Activated naive CD8-positive, alpha-beta T cell treated with anti-CD3 and anti-CD28 coated beads, Interleukin-2, amount 50 U/mL, for 16 hours (primary cell): Measurements from ENCODE around the gene ZZZ3.
"Not testable (repeated sequence)": the region's sequence is repeated elsewhere in the genome, so short reads cannot be mapped to it uniquely, and the experiment has no call there.

Experiments used
- DNase-seq: peaks from one replicate; pipeline ENCODE4 v3.0.0-alpha.2; 2020; ENCODE audit warnings: low read depth, low spot score

Gene ZZZ3

GRCh38 chr1:77682460-77683159, at the start of gene ZZZ3:
Gene ZZZ3 (minus strand): TSS chr1:77682658. CDS start chr1:77633354, 49,304 bp downstream.
- peak; percentile 71 for DNase-seq

DNA sequence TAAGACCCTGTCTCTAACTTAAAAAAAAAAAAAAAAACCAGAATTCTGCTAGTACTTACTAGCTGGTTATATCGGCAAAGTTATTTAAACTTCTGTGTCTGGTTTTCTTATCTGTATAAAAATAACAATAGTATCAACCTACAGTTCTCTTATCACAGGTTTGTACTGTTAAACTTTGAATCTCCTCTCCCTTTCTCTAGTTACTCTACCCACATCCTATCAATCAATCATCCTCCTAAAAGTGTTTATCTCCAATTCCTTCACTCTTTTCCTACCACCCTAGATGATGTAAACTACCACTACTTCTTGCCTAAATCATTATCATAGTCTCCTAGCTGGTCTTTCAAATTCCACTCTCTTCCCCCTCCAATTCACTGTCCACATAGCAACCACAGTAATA, 49.6 kb upstream of the ZZZ3 start:
- DNase-seq, result no peak

GRCh38 chr1:77725706-77726105, 43.2 kb upstream of the ZZZ3 start:
- no peak for DNase-seq

DNA sequence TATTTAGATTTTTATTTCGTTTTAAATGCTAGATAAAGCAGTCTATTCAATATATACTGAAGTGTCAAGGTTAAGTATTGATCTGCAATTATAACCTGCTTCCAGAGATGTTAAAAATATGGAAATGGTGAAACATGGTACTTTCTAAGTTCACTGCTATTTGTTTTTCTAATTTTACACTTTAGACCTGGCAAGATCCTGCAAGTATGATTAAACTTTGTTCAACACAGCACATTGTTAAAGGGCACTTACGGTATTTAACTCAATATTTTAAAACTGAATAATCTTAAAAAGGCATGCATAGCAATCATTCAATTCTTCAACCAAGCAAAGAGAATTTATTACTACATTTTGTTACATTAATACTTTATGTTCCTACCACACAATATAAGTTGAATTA, 35.7 kb upstream of the ZZZ3 start:
- DNase-seq, result no peak

GRCh38 chr1:77716065-77716464, 33.6 kb upstream of the ZZZ3 start:
- DNase-seq, result no peak

DNA sequence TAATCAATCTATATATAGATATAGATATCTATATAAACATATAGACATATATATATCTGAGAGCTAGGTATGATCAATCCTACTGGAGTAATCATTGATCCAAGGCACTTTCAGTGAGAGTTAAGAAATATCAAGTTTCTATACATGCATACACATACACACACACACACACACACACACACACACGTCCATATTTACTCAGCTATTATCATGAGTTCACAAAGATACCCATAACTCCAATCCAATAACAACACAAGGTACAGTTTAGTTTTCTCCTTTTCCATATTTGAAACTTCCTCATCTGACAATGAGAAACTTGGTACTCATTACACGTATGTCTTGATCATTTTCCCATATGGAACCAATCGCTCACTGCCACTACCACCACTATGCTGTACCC, 27.3 kb upstream of the ZZZ3 start:
- no peak for DNase-seq

GRCh38 chr1:77706321-77706720, 23.9 kb upstream of the ZZZ3 start:
- no peak for DNase-seq

DNA sequence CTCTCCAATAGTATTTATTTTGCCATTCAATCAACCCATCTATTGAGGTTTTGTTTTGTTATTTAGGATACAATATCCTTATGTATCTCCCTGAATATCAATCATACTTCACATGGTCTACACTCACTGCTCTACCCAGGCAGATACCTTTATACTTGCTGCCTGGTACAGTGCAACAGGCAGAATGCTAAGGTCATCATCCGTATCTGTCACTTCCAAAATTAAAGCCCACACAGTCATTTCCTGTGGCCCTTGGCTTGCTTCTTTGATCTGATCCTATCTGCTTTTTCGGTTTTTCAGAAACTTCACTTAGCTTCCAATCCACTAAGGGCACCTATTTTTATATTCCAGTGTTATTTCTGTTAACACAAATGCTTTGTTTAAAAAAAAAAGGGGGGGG, 22.3 kb upstream of the ZZZ3 start:
- no peak for DNase-seq

GRCh38 chr1:77699673-77700072, 17.2 kb upstream of the ZZZ3 start:
- DNase-seq, result not testable (repeated sequence)

GRCh38 chr1:77697441-77697840, 15.0 kb upstream of the ZZZ3 start:
- no peak for DNase-seq

DNA sequence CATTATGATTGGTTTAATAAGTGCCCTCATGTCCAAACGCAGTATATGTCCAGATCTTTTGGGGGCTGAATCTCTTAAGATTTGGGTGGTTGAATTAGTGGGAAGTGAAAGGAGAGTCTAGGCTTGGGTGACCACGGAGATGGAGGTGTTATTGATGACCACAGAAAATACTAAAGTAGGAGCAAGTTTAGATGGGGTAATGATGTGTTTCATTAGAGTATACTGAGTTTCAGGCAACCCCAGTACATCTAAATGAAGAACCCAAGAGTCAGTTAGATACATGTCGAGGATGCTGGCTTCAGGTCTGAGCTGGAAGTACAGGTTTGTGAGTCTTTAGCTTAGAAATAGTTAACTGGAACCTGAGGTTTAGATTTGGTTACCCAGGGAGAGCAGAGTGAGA, 6.5 kb upstream of the ZZZ3 start:
- no peak for DNase-seq

DNA sequence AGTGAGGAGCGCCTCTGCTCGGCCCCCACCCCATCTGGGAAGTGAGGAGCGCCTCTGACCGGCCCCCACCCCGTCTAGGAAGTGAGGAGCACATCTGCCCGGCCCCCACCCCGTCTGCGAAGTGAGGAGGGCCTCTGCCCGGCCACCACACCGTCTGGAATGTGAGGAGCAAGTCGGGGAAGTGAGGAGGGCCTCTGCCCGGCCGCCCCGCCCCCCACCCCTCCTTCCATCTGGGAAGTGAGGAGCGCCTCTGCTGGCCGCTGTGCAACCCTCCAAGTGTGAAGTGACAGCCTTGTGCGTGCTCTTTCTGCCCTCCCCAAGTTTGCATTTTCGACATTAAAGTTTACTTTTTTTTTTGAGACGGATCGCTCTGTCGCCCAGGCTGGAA, 5.1 kb upstream of the ZZZ3 start:
- DNase-seq, result no peak

- no peak for DNase-seq
Observed at GRCh38 chr1:77686796-77687518, 4.5 kb upstream of the ZZZ3 start.

- peak; percentile 76 for DNase-seq
Observed at GRCh38 chr1:77683160-77684148, 996 bp upstream of the ZZZ3 start.

GRCh38 chr1:77680173-77680572, 2.3 kb downstream of the ZZZ3 start:
- DNase-seq, result no peak

DNA sequence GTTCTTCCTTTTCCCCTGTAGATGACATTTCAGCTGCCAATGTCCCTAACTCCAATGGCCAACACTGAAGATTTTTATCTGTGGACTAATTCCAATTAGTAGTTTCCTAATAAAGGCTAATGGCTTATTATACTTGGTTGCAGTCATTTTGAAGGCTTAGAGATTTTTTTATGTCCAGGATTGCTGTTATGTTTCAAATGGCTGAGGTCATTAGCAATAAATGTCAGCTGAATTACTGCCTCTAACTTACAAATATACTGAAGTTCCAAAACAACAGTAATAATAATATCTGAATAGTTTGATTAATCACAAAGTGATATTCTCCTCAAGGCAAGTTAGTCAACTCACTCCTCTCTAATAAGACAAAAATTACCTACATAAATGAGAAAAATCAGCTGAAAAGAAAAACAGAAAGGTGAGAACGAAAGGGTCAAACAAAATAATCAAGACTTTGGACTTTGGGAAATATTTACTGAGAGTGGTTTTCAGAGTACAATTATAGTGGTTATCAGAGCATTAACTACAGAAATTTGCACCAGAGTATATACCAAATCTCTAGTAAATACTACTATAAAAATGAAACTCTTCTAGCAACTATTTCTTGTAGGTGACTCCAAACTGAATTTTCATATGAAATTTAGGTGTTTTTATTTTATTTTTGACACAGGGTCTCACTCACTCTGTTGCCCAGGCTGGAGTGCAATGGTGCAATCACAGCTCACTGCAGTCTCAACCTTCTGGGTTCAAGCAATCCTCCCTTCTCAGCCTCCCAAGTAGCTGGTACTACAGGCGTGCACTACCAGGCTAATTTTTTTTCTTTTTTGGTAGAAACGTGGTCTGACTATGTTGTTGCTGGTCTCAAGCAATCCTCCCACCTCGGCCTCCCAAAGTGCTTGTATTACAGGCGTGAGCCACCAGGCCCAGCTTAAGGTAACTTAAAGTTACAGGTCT, 3.5 kb downstream of the ZZZ3 start:
- DNase-seq, result no peak

DNA sequence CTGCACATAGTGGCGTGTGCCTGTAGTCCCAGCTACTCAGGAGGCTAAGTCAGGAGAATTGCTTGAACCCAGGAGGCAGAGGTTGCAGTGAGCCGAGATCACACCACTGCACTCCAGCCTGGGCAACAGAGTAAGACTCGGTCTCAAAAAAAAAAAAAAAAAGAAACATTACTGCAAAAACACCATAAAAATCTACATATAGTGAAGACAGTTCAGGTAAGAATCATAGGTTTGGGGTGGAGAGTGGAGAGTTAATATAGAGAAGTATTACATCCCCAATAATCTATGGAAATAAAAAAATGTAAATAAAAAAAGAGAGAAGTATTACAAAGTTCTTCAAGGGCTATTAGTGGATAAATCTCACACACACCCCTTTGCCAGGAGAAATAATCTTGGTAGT, 7.7 kb downstream of the ZZZ3 start:
- not testable (repeated sequence) for DNase-seq

GRCh38 chr1:77673716-77674355, 8.6 kb downstream of the ZZZ3 start:
- no peak for DNase-seq

GRCh38 chr1:77673030-77673429, 9.4 kb downstream of the ZZZ3 start:
- DNase-seq, result no peak

DNA sequence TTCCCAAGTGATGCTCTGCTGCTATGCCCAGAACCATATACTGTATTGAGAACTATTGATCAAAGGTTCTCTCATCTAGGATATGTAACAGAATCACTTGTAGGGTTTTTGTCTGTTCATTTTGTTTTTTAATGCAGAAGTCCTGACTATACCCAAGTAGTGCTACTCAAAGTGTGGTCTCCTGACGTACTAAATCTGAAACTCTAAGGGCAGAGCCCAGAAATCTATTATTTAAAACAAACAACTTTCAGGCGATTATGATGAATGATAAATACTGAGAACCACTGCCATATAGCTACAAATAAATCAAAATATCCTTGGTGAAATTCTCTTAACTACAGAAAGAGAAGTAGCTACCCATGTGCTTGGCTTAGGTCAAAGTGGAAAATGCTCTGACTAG, 10.1 kb downstream of the ZZZ3 start:
- no peak for DNase-seq

GRCh38 chr1:77671836-77672235, 10.6 kb downstream of the ZZZ3 start:
- no peak for DNase-seq
